ENCODE measurements around the gene SMIM13.

DNA sequence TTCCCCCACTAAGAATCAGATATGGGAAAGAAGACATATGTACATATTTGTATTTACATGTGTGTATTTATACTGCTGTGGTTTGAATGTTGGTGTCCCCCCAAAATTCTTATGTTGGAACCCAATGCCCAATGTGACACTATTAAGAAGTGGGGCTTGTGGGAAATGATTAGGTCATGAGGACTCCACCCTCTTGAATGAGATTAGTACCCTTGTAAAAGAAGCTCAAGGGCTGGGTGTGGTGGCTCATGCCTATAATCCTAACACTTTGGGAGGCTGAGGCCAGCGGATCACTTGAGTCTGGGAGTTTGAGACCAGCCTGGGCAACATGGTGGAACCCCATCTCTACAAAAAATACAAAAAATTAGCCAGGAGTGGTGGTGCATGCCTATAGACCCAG, 3.9 kb upstream of the SMIM13 start:
- TF ChIP-seq, protein P1, sequence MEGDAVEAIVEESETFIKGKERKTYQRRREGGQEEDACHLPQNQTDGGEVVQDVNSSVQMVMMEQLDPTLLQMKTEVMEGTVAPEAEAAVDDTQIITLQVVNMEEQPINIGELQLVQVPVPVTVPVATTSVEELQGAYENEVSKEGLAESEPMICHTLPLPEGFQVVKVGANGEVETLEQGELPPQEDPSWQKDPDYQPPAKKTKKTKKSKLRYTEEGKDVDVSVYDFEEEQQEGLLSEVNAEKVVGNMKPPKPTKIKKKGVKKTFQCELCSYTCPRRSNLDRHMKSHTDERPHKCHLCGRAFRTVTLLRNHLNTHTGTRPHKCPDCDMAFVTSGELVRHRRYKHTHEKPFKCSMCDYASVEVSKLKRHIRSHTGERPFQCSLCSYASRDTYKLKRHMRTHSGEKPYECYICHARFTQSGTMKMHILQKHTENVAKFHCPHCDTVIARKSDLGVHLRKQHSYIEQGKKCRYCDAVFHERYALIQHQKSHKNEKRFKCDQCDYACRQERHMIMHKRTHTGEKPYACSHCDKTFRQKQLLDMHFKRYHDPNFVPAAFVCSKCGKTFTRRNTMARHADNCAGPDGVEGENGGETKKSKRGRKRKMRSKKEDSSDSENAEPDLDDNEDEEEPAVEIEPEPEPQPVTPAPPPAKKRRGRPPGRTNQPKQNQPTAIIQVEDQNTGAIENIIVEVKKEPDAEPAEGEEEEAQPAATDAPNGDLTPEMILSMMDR (IDR thresholded peaks at IDR 0.05; ENCODE audit: insufficient read depth, low read depth, low read length), result no peak
- TF ChIP-seq EZH2 (IDR thresholded peaks at IDR 0.05; ENCODE audit: insufficient read depth, low read length), result no peak
